Left ventricle myocardium inferior (tissue), 1 donor: ENCODE data around the gene MAP3K13. TPM values are rescaled to one million over a fixed set of nuclear protein-coding genes. Genes with fewer than 3 reads are reported as not detected.

Experiments used
- DNase-seq: peaks from one replicate; pipeline ENCODE4 v3.0.0-alpha.2; 2020
- H3K27ac ChIP-seq: fragments of 200-600 bp; replicated peaks from 2 replicates; pipeline ENCODE4 v1.8.0; 2021
- H3K27me3 ChIP-seq: fragments of 200-600 bp; 2 replicates; pipeline ENCODE4 v1.8.0; 2021; ENCODE audit warnings: low read depth
- H3K36me3 ChIP-seq: fragments of 200-600 bp; 2 replicates; pipeline ENCODE4 v1.8.0; 2021
- H3K4me1 ChIP-seq: fragments of 200-600 bp; 2 replicates; pipeline ENCODE4 v1.8.0; 2021
- H3K4me3 ChIP-seq: fragments of 200-600 bp; 2 replicates; pipeline ENCODE4 v1.8.0; 2021; ENCODE audit warnings: mild to moderate bottlenecking, moderate library complexity
- H3K9me3 ChIP-seq: fragments of 200-600 bp; replicated peaks from 2 replicates; pipeline ENCODE4 v1.8.0; 2021
- intact Hi-C: fragments of 100-400 bp; cut with micrococcal nuclease; formaldehyde crosslinking; loops from one replicate; pipeline ENCODE4 v1.11.0; 2022
- total RNA-seq: library from RNA; stranded (reverse); fragmentation: NEBNext Ultra II Directional; extraction: Animal tissue kit (Norgen Biotek cat#: 25700); gene quantifications from one replicate; pipeline ENCODE4 v1.2.1, GENCODE V29; 2021
- TF ChIP-seq, protein P1 (sequence below): fragments of 200-600 bp; IDR thresholded peaks from 2 replicates; pipeline ENCODE4 v1.8.0; 2021; ENCODE audit warnings: antibody characterized with exemption, mild to moderate bottlenecking, borderline replicate concordance
- donor health status: DM: no; HTN: yes; CAD: no; lungs with severe emphysema.

MAP3K13 gene
- total RNA-seq, 1 donor from 2014 or later = 8.4 TPM

GRCh38 chr3:185528532-185528931 lies 165.6 kb downstream of the MAP3K13 start:
- TF ChIP-seq, protein P1, sequence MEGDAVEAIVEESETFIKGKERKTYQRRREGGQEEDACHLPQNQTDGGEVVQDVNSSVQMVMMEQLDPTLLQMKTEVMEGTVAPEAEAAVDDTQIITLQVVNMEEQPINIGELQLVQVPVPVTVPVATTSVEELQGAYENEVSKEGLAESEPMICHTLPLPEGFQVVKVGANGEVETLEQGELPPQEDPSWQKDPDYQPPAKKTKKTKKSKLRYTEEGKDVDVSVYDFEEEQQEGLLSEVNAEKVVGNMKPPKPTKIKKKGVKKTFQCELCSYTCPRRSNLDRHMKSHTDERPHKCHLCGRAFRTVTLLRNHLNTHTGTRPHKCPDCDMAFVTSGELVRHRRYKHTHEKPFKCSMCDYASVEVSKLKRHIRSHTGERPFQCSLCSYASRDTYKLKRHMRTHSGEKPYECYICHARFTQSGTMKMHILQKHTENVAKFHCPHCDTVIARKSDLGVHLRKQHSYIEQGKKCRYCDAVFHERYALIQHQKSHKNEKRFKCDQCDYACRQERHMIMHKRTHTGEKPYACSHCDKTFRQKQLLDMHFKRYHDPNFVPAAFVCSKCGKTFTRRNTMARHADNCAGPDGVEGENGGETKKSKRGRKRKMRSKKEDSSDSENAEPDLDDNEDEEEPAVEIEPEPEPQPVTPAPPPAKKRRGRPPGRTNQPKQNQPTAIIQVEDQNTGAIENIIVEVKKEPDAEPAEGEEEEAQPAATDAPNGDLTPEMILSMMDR = no peak
- Histone ChIP-seq H3K9me3 (no peaks in the 10 kb centered on the region), H3K4me3 (no peak overlapping the region), H3K36me3 (no peaks in the 10 kb centered on the region), H3K27me3 (peaks cover 5% of the 10 kb centered on the region), H3K4me1 (no peaks in the 10 kb centered on the region), H3K27ac (no peak overlapping the region)
- no peak for DNase-seq
- intact Hi-C loops = no loop called here

- Histone ChIP-seq H3K27me3 (peaks cover 2% of the 10 kb centered on the region), H3K4me1 (no peaks in the 10 kb centered on the region), H3K4me3 (no peak overlapping the region), H3K9me3 (no peaks in the 10 kb centered on the region), H3K36me3 (no peaks in the 10 kb centered on the region), H3K27ac (no peak overlapping the region)
- no peak for DNase-seq
- TF ChIP-seq, protein P1 = no peak
- intact Hi-C loops = no loop called here
Observed at GRCh38 chr3:185530856-185531255, 167.9 kb downstream of the MAP3K13 start.

DNA sequence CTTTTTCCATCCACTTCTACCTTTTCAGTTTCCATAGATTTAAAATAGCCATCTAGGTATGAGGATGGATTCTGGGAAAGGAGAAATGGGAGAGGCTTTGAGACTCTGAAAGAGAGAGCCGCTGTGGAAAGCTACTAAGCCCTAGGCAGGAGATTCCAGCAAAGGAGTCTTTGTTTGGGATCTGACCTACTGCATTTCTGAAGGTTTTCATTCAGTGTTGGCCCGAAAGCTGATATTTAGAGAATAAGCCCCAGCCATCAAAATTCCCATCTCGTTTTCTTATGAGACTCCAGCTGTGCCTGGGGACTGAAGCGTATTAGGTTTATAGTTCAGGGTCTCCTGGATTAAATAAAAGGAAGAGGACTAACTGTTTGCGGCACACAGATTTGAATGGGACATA lies 170.0 kb downstream of the MAP3K13 start:
- no peaks in the 10 kb centered on the region for H3K36me3 ChIP-seq
- intact Hi-C loops = no loop called here
- H3K4me3 ChIP-seq = no peak overlapping the region
- no peaks in the 10 kb centered on the region for H3K9me3 ChIP-seq
- no peak overlapping the region for H3K27ac ChIP-seq
- no peak for DNase-seq
- no peaks in the 10 kb centered on the region for H3K4me1 ChIP-seq
- TF ChIP-seq, protein P1 = no peak
- H3K27me3 ChIP-seq = no peaks in the 10 kb centered on the region

DNA sequence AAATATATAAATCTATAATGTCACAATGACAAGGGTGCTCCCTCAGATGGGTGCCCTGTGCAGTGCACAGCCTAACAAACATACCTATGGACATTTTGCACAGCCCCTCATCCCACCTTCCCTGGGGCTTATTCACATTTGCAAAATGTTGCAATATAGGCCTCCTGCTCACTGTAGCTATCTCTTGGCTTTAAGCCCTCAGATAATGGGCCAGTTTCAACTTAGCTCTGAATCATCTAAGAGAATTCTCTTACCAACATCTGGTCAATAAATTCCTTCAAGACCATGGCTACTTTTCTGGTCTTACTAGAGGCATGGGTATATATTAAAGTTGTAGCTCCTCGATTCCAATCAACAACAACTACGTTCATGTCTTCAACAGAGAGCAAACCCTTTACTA lies 171.6 kb downstream of the MAP3K13 start:
- Histone ChIP-seq H3K36me3 (no peaks in the 10 kb centered on the region), H3K4me3 (no peak overlapping the region), H3K4me1 (no peaks in the 10 kb centered on the region), H3K9me3 (no peaks in the 10 kb centered on the region), H3K27me3 (no peaks in the 10 kb centered on the region), H3K27ac (no peak overlapping the region)
- TF ChIP-seq, protein P1 = no peak
- intact Hi-C loops = no loop called here
- DNase-seq = no peak

GRCh38 chr3:185537369-185537970 lies 174.5 kb downstream of the MAP3K13 start:
- no peaks in the 10 kb centered on the region for H3K36me3 ChIP-seq
- H3K9me3 ChIP-seq = no peaks in the 10 kb centered on the region
- H3K27me3 ChIP-seq = no peaks in the 10 kb centered on the region
- intact Hi-C loops = no loop called here
- no peak overlapping the region for H3K4me3 ChIP-seq
- peak overlapping the region; percentile 67 for H3K27ac ChIP-seq
- TF ChIP-seq, protein P1 = no peak
- DNase-seq = peak; percentile 41
- no peaks in the 10 kb centered on the region for H3K4me1 ChIP-seq

Other genes starting within 250 kb of the MAP3K13 start
- 1.4 TPM for gene C3orf70, start 210.1 kb upstream of the MAP3K13 start, total RNA-seq
- gene EHHADH, start 109.1 kb upstream of the MAP3K13 start, total RNA-seq = 20.1 TPM
- 10.0 TPM for gene TMEM41A, start 135.9 kb downstream of the MAP3K13 start, total RNA-seq
- 0.44 TPM for gene LIPH, start 189.5 kb downstream of the MAP3K13 start, total RNA-seq
- 30.6 TPM for gene SENP2, start 223.2 kb downstream of the MAP3K13 start, total RNA-seq